Psoas muscle (tissue), 8 donors: ENCODE data around the gene ADARB1. TPM values are rescaled to one million over a fixed set of nuclear protein-coding genes. Genes with fewer than 3 reads are reported as not detected.

Source experiments
- ATAC-seq, 4 donors: fragments of 200-7000 bp; cut with Tn5 transposase; one replicate each; pipeline ENCODE4 v1.9.1; 2020; ENCODE audit warnings: moderate library complexity in 3 of 4, mild to moderate bottlenecking in 2 of 4
- DNase-seq, 2 donors: peaks; one replicate each; pipeline ENCODE4 v3.0.0-alpha.2; 2020
- H3K27ac ChIP-seq: fragments of 200-600 bp; one replicate; pipeline ENCODE4 v1.8.0; 2022
- H3K27me3 ChIP-seq, 3 donors: fragments of 200-600 bp in 1 of 3; one replicate each; pipeline versions ENCODE4 v1.6.1 to v1.8.0; 2013 to 2022; ENCODE audit warnings: low read length in 2 of 3, mild to moderate bottlenecking in 2 of 3, moderate library complexity in 1 of 3; ENCODE audit not compliant: insufficient read depth in 3 of 3
- H3K36me3 ChIP-seq, 2 donors: fragments of 200-600 bp in 1 of 2; one replicate each; pipeline versions ENCODE4 v1.6.1 to v1.8.0; 2013 to 2022; ENCODE audit warnings: low read depth in 1 of 2, mild to moderate bottlenecking in 1 of 2, moderate library complexity in 1 of 2; ENCODE audit not compliant: insufficient read depth in 1 of 2
- H3K4me1 ChIP-seq: fragments of 200-600 bp; one replicate; pipeline ENCODE4 v1.8.0; 2022
- H3K4me3 ChIP-seq: fragments of 200-600 bp; one replicate; pipeline ENCODE4 v1.8.0; 2022; ENCODE audit warnings: mild to moderate bottlenecking
- H3K9me3 ChIP-seq: fragments of 200-600 bp; one replicate; pipeline ENCODE4 v1.8.0; 2022
- CTCF ChIP-seq: fragments of 200-600 bp; IDR thresholded peaks from one replicate; pipeline ENCODE4 v1.8.0; 2022; ENCODE audit warnings: antibody characterized with exemption
- WGBS, 3 donors: extraction: QIAGEN DNeasy Blood & Tissue Kit; methylation state at CpG; one replicate each; pipeline versions ENCODE4 v1.1.6 to v1.1.7; 2013; 5-methylcytosine and 5-hydroxymethylcytosine counted together
- intact Hi-C, 2 donors: fragments of 100-400 bp; cut with DNase I; formaldehyde crosslinking; loops; one replicate each; pipeline versions ENCODE4 v1.11.0 to v1.14.2; 2022
- polyA plus RNA-seq, 3 donors: library from polyadenylated mRNA; stranded (reverse); fragments of 200-250 nt; gene quantifications; one replicate each; pipeline ENCODE4 v1.2.3, GENCODE V29; 2013
- total RNA-seq, 4 donors: library from RNA; stranded (reverse); fragmentation: NEBNext Ultra II Directional in 2 of 4; extraction: Animal tissue kit (Norgen Biotek cat#: 25700) in 2 of 4; gene quantifications; one replicate each; pipeline versions ENCODE4 v1.2.1 to v1.2.4, GENCODE V29; 2021 to 2023
- donor health status: healthy with polysubstance abuse.
- donor health status: DM: no; HTN: no; CAD: no; lungs with moderate emphysema.
- donor health status: Bipolar disorder and iron deficiency.
- donor health status: healthy.
- donor health status: DM: yes; HTN: yes; CAD: no.
- donor health status: DM: no; HTN: no; CAD: no.
- donor health status: DM: no; HTN: no; CAD: no.
- donor health status: DM: yes; HTN: yes; CAD: no.

ADARB1 gene
- total and polyA plus RNA-seq, 7 donors: 3.8 to 22.7 (median 6.9) TPM

DNA sequence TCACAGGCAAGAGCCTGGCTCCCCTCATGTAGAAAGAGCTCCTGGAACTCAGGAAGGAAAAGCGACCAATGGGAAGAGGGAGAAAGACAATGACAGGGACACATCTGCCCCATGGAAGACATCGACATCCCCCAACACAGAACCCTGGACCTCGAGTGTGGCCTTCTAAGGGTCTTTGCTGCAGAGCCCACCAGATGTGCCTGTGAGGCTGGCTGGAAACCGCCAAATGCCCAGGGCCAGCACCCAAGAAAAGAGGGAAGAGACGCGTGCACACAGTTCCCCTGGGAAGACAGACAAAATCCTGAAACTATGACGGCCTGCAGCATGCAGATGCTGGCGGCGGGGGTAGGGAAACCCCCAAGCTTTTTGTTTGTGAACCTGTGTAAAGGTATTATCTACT is 36.4 kb upstream of the ADARB1 start:
- no peak overlapping the region for H3K4me3 ChIP-seq
- no peaks in the 10 kb centered on the region for H3K9me3 ChIP-seq
- ATAC-seq (no peak), DNase-seq (no peak)
- no peak overlapping the region for H3K27ac ChIP-seq
- intact Hi-C loops: no loop called here
- no peak for TF ChIP-seq CTCF
- peaks cover 33% of the 10 kb centered on the region for H3K4me1 ChIP-seq
- H3K36me3 ChIP-seq: no peaks in the 10 kb centered on the region
- WGBS, 3 donors: 88 to 93% (median 88%) methylated on average over 9 of the region's 9 CpGs
- H3K27me3 ChIP-seq: no peaks in the 10 kb centered on the region

GRCh38 chr21:45039317-45040156 is 34.8 kb upstream of the ADARB1 start:
- 84 to 93% (median 92%) methylated on average over 2 to 3 of the region's 3 CpGs for WGBS, 3 donors
- intact Hi-C loops: no loop called here
- no peaks in the 10 kb centered on the region for H3K27me3 ChIP-seq
- peaks cover 22% of the 10 kb centered on the region for H3K4me1 ChIP-seq
- no peak overlapping the region for H3K27ac ChIP-seq
- TF ChIP-seq CTCF: no peak
- no peak overlapping the region for H3K4me3 ChIP-seq
- DNase-seq (no peak), ATAC-seq (no peak)
- no peaks in the 10 kb centered on the region for H3K36me3 ChIP-seq
- H3K9me3 ChIP-seq: no peaks in the 10 kb centered on the region

DNA sequence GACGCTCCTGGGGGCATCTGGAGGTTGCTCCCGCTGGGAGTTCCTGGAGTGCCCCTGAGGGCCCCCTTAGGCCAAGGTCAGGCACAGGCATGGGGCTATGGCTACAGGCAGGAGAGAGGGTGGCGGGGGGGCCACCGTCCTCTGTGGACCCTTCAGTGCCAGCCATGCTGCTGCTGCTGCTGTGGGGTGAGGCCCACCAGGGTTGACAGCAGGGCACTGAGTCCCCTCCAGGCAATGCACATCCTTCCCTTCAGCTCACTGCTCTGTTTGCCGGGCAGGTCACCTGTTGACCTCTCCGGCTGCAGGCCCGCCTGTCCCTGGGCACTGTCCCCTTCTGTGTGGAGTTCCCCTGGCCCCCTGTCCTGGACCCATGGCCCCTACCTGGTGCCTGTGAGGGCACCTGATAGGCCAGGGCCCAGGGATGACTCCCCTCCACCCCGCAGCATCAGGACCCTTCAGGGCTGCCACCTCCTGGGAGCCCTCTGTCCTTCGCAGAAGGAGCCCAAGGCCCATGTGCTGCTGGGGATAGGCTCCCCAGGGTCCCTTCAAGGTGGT is 34.1 kb upstream of the ADARB1 start:
- Histone ChIP-seq H3K27me3 (no peaks in the 10 kb centered on the region), H3K36me3 (no peaks in the 10 kb centered on the region), H3K4me1 (peaks cover 15% of the 10 kb centered on the region), H3K9me3 (no peaks in the 10 kb centered on the region), H3K4me3 (no peak overlapping the region), H3K27ac (no peak overlapping the region)
- intact Hi-C loops: no loop called here
- WGBS, 3 donors: 89 to 97% (median 96%) methylated on average over 7 to 9 of the region's 9 CpGs
- TF ChIP-seq CTCF: no peak
- ATAC-seq (peak in 1 of 4 donors; percentile 14), DNase-seq (peak in 1 of 2 donors; percentile 10)

DNA sequence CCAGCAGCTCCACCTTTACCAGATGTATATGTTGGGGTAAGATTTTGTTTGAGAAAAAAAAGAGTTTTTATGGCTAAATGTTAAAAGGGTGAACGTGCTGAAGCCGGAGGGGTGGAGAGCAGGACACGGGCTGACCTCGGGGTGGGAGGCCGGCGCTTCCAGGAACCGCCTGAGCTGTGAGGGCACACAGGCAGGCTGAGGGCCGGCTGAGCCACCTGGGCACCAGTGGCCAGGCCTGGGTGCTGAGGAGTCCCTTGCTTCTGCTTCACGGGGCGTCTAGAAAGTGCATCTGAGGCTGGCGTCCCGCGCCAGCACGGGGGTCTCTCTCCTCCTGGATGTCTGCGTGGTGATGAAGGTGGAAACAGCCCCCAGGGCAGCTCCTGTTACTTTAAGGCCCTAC is 33.6 kb upstream of the ADARB1 start:
- 82 to 90% (median 85%) methylated on average over 13 to 15 of the region's 15 CpGs for WGBS, 3 donors
- H3K27ac ChIP-seq: peak overlapping the region; percentile 55
- peaks cover 14% of the 10 kb centered on the region for H3K4me1 ChIP-seq
- H3K9me3 ChIP-seq: peaks cover 4% of the 10 kb centered on the region
- TF ChIP-seq CTCF: no peak
- H3K27me3 ChIP-seq: no peaks in the 10 kb centered on the region
- peak in 3 of 4 donors; percentile 16 to 21 (median 17) for ATAC-seq
- H3K4me3 ChIP-seq: no peak overlapping the region
- no peaks in the 10 kb centered on the region for H3K36me3 ChIP-seq
- intact Hi-C loops: no loop called here
- DNase-seq: peak in 1 of 2 donors; percentile 14
